Measurements from ENCODE around the gene TRIP10. TPM values are rescaled to one million over a fixed set of nuclear protein-coding genes. Genes with fewer than 3 reads are reported as not detected.

Gene TRIP10
- polyA plus RNA-seq, 1 donor (not counting 4 experiments of a cell fraction or from before 2014, with no cell fraction given): 34.8 TPM

DNA sequence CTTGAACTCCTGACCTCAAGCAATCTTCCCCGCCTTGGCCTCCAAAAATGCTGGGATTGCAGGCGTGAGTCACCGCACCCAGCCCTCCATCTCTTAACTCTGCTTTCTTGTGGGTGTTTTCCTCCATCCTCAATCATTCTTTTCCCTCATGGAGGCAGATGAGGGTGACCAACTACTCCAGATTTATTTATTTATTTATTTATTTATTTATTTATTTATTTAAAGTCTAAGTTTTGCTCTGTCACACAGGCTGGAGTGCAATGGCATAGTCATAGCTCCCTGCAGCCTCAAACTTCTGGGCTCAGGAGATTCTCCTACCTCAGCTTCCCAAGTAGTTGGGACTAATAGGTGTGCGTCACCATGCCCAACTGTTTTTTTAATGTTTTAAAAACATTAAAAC is 47.9 kb downstream of the TRIP10 start:
- no peak for DNase-seq (ENCODE audit: low read depth, low spot score)
- dilution Hi-C loops (cut with MboI; ENCODE audit: extremely low pct_ligation_motif_present, low sequenced_read_pairs): no loop called here
- Histone ChIP-seq H3K9ac (ENCODE audit: control insufficient read depth, extremely low read depth, insufficient read depth, low read length) (no peak overlapping the region), H3K27ac (ENCODE audit: control insufficient read depth, insufficient read depth, low read length) (no peak overlapping the region), H3K27me3 (ENCODE audit: control insufficient read depth, extremely low read depth, insufficient read depth, low read length) (no peaks in the 10 kb centered on the region), H3K4me1 (ENCODE audit: control insufficient read depth, extremely low read depth, insufficient read depth, low read length) (no peaks in the 10 kb centered on the region), H3K4me3 (ENCODE audit: control insufficient read depth in 2 of 3, extremely low read depth in 1 of 3, insufficient read depth in 2 of 3, low read depth in 1 of 3, low read length in 3 of 3) (no peak overlapping the region), H4K20me1 (ENCODE audit: control insufficient read depth, extremely low read depth, insufficient read depth, low read length) (no peaks in the 10 kb centered on the region), H3K79me2 (ENCODE audit: control insufficient read depth, insufficient read depth, low read length) (no peaks in the 10 kb centered on the region), H2AFZ (ENCODE audit: control insufficient read depth, low read length) (no peak overlapping the region), H3K36me3 (ENCODE audit: control insufficient read depth in 2 of 2, extremely low read depth in 1 of 2, insufficient read depth in 2 of 2, low read length in 2 of 2) (no peaks in the 10 kb centered on the region), H3K9me3 (ENCODE audit: control insufficient read depth, low read depth, low read length) (no peaks in the 10 kb centered on the region), H3K9me1 (ENCODE audit: control insufficient read depth, extremely low read depth, insufficient read depth, low read length) (no peaks in the 10 kb centered on the region), H3K4me2 (ENCODE audit: control insufficient read depth, extremely low read depth, insufficient read depth, low read depth, low read length) (no peak overlapping the region)
- FAIRE-seq: no peak
- TF ChIP-seq EZH2 (IDR thresholded peaks at IDR 0.05; ENCODE audit: low read length): no peak
- no peak for TF ChIP-seq CTCF (optimal IDR thresholded peaks at IDR 0.05 in 1 of 3, IDR thresholded peaks at IDR 0.05 in 1 of 3, conservative IDR thresholded peaks at IDR 0.05 in 1 of 3; ENCODE audit: extremely low read depth in 1 of 3, insufficient read depth in 2 of 3, low read length in 3 of 3)

DNA sequence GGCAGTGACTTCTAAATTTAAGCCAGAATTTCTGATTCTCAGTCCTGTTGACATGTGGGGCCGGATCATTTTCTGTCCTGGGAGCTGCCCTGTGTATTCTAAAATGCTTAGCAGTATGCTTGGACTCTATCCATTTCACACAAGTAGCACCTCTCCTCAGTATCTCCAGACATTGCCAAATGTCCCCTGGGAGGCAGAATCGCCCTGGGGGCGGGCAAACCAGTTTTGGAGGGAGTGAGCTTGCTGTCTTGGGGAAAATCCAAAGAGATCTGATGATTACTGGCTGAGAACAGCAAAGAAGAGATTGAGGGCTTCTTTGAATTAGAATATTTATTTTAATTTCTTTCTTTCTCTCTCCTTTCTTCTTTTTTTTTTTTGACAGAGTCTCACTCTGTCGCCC is 49.4 kb downstream of the TRIP10 start:
- H3K4me1 ChIP-seq (ENCODE audit: control insufficient read depth, extremely low read depth, insufficient read depth, low read length): no peaks in the 10 kb centered on the region
- no peaks in the 10 kb centered on the region for H3K27me3 ChIP-seq (ENCODE audit: control insufficient read depth, extremely low read depth, insufficient read depth, low read length)
- H3K9ac ChIP-seq (ENCODE audit: control insufficient read depth, extremely low read depth, insufficient read depth, low read length): no peak overlapping the region
- TF ChIP-seq CTCF (optimal IDR thresholded peaks at IDR 0.05 in 1 of 3, IDR thresholded peaks at IDR 0.05 in 1 of 3, conservative IDR thresholded peaks at IDR 0.05 in 1 of 3; ENCODE audit: extremely low read depth in 1 of 3, insufficient read depth in 2 of 3, low read length in 3 of 3) (no peak), EZH2 (IDR thresholded peaks at IDR 0.05; ENCODE audit: low read length) (no peak)
- H3K36me3 ChIP-seq (ENCODE audit: control insufficient read depth in 2 of 2, extremely low read depth in 1 of 2, insufficient read depth in 2 of 2, low read length in 2 of 2): no peaks in the 10 kb centered on the region
- H2AFZ ChIP-seq (ENCODE audit: control insufficient read depth, low read length): no peak overlapping the region
- DNase-seq (ENCODE audit: low read depth, low spot score) (no peak), FAIRE-seq (no peak)
- H3K79me2 ChIP-seq (ENCODE audit: control insufficient read depth, insufficient read depth, low read length): no peaks in the 10 kb centered on the region
- no peak overlapping the region for H3K27ac ChIP-seq (ENCODE audit: control insufficient read depth, insufficient read depth, low read length)
- no peaks in the 10 kb centered on the region for H3K9me3 ChIP-seq (ENCODE audit: control insufficient read depth, low read depth, low read length)
- H3K4me3 ChIP-seq (ENCODE audit: control insufficient read depth in 2 of 3, extremely low read depth in 1 of 3, insufficient read depth in 2 of 3, low read depth in 1 of 3, low read length in 3 of 3): no peak overlapping the region
- no peaks in the 10 kb centered on the region for H3K9me1 ChIP-seq (ENCODE audit: control insufficient read depth, extremely low read depth, insufficient read depth, low read length)
- dilution Hi-C loops (cut with MboI; ENCODE audit: extremely low pct_ligation_motif_present, low sequenced_read_pairs): no loop called here
- no peak overlapping the region for H3K4me2 ChIP-seq (ENCODE audit: control insufficient read depth, extremely low read depth, insufficient read depth, low read depth, low read length)
- no peaks in the 10 kb centered on the region for H4K20me1 ChIP-seq (ENCODE audit: control insufficient read depth, extremely low read depth, insufficient read depth, low read length)
